ENCODE results near the gene POU3F2.

The POU3F2 gene

GRCh38 chr6:98844244-98845210 is 10.2 kb downstream of the POU3F2 start:
- DNase-seq (ENCODE audit: low read depth in 2 of 2), result no peak

GRCh38 chr6:98845211-98846020 is 11.0 kb downstream of the POU3F2 start:
- peak in 1 of 2 donors; percentile 29 for DNase-seq (ENCODE audit: low read depth in 2 of 2)

GRCh38 chr6:98846021-98846380 is 11.6 kb downstream of the POU3F2 start:
- no peak for DNase-seq (ENCODE audit: low read depth in 2 of 2)

- DNase-seq (ENCODE audit: low read depth in 2 of 2), result no peak
These were observed 13.0 kb downstream of the POU3F2 start for GRCh38 chr6:98847416-98847778.

- DNase-seq (ENCODE audit: low read depth in 2 of 2), result no peak
These were observed 13.6 kb downstream of the POU3F2 start for GRCh38 chr6:98847779-98848538.

GRCh38 chr6:98848539-98849242 is 14.3 kb downstream of the POU3F2 start:
- DNase-seq (ENCODE audit: low read depth in 2 of 2), result no peak

GRCh38 chr6:98864497-98864896 is 30.1 kb downstream of the POU3F2 start:
- DNase-seq (ENCODE audit: low read depth in 2 of 2), result no peak

- no peak for DNase-seq (ENCODE audit: low read depth in 2 of 2)
These were observed 36.7 kb downstream of the POU3F2 start for GRCh38 chr6:98871057-98871456.

GRCh38 chr6:98871821-98872220 is 37.4 kb downstream of the POU3F2 start:
- no peak for DNase-seq (ENCODE audit: low read depth in 2 of 2)

GRCh38 chr6:98875375-98875774 is 41.0 kb downstream of the POU3F2 start:
- DNase-seq (ENCODE audit: low read depth in 2 of 2), result no peak

- no peak for DNase-seq (ENCODE audit: low read depth in 2 of 2)
These were observed 42.9 kb downstream of the POU3F2 start for GRCh38 chr6:98877250-98877649.

GRCh38 chr6:98880486-98880885 is 46.1 kb downstream of the POU3F2 start:
- no peak for DNase-seq (ENCODE audit: low read depth in 2 of 2)

GRCh38 chr6:98885330-98885729 is 51.0 kb downstream of the POU3F2 start:
- no peak for DNase-seq (ENCODE audit: low read depth in 2 of 2)

- DNase-seq (ENCODE audit: low read depth in 2 of 2), result no peak
These were observed 53.3 kb downstream of the POU3F2 start for GRCh38 chr6:98887650-98888049.

Measured in stimulated activated CD8-positive, alpha-beta memory T cell treated with anti-CD3 and anti-CD28 coated beads, Interleukin-15, amount 100 ng/mL, for 4 hours (primary cell).